Omental fat pad (tissue), 4 donors: ENCODE measurements around the gene SF1. TPM values are rescaled to one million over a fixed set of nuclear protein-coding genes. Genes with fewer than 3 reads are reported as not detected.

Experiments
- ATAC-seq: fragments of 150-250 bp; one replicate; pipeline ENCODE4 v1.9.1; 2016; ENCODE audit warnings: mild to moderate bottlenecking, moderate library complexity; ENCODE audit not compliant: low FRiP score
- DNase-seq: peaks from one replicate; pipeline ENCODE4 v3.0.0-alpha.2; 2019; ENCODE audit warnings: low spot score
- total RNA-seq, 4 donors: library from RNA; depleted of rRNA; stranded (reverse); fragments of >200 nt; gene quantifications; one replicate each; pipeline ENCODE4 v1.1.0, GENCODE V29; 2016
- TF ChIP-seq, protein P1 (sequence below), 3 donors: fragments of 450-650 bp; IDR thresholded peaks; one replicate each; pipeline ENCODE4 v1.5.1; 2016 to 2017; ENCODE audit warnings: antibody characterized with exemption in 3 of 3, mild to moderate bottlenecking in 3 of 3, moderate library complexity in 2 of 3

Gene SF1
- total RNA-seq, 4 donors from 2014 or later = 209 to 411 (median 320) TPM

DNA sequence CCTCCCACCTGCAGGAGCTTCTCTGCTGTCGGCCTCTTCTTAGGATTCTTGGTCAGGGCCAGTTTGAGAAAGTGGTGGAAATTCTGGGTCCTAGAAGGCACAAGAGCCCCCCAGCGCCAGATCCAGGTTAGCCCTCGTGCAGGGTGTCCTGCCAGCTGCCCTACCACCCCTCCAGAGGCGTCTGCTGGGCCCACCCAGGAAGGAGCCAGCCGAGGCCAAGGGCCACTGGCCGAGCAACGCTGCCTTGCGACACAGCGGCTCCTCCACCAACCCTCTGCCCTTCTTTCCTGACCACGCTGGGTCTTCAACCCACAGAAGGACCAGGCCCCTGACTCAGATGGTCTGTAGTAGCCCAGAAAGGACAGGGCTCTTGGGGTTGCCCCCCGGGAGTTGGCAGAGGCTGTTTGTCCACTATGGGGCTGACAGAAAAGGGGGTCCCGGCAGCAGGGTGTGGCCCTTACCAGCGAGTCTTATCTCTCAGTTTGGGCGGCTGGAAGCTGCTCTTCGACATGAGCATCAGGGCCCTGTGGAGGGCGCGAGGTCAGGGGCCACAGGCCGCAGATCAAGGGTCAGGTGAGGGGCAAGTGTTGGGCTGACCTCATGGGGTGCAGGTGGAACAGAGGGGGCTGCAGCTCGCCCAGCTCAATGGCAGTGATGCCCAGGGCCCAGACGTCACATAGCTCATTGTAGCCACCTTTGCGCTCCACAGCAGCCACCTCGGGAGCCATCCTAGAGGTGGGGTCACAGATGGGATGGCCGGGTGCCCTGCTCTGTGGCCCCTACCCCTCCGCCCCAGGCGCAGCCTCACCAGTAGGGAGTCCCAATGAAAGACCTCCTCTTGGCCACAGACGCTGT lies 22.2 kb upstream of the SF1 start:
- ATAC-seq = no peak
- no peak for DNase-seq
- TF ChIP-seq, protein P1, sequence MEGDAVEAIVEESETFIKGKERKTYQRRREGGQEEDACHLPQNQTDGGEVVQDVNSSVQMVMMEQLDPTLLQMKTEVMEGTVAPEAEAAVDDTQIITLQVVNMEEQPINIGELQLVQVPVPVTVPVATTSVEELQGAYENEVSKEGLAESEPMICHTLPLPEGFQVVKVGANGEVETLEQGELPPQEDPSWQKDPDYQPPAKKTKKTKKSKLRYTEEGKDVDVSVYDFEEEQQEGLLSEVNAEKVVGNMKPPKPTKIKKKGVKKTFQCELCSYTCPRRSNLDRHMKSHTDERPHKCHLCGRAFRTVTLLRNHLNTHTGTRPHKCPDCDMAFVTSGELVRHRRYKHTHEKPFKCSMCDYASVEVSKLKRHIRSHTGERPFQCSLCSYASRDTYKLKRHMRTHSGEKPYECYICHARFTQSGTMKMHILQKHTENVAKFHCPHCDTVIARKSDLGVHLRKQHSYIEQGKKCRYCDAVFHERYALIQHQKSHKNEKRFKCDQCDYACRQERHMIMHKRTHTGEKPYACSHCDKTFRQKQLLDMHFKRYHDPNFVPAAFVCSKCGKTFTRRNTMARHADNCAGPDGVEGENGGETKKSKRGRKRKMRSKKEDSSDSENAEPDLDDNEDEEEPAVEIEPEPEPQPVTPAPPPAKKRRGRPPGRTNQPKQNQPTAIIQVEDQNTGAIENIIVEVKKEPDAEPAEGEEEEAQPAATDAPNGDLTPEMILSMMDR (IDR thresholded peaks at IDR 0.05) = no peak

DNA sequence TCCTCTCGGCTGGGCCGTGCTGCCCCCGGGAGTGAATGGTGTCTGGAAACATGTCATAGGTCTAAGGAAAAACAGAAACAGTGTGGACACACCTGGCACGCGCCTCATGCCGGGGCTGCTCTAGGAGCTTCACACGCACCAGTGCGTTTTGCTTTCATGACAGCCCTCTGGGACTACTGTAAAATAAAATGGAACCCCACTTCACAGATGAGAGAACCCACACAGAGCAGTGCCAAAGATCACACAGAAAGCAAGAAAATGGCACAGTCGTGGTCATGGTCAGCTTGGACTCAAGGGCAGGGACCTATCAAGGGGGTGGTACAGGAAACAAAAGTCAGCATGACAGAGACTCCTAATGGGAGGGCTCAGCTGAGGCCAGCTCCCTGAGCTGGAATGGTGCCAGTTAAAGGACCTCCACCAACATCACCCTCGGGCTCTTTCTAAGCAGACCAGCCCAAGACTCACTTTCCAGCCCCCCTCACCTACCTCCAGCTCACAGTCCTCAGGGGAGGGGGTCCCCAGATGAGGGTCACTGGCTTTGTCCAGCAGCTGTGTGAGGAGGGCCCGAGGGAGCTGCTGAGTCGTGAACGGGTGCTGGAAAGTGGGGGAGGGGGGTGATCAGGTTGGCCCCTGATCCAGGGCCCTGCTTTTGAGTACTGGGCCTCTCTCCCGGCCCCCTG lies 21.4 kb upstream of the SF1 start:
- TF ChIP-seq, protein P1 (IDR thresholded peaks at IDR 0.05) = no peak
- DNase-seq (no peak), ATAC-seq (no peak)

DNA sequence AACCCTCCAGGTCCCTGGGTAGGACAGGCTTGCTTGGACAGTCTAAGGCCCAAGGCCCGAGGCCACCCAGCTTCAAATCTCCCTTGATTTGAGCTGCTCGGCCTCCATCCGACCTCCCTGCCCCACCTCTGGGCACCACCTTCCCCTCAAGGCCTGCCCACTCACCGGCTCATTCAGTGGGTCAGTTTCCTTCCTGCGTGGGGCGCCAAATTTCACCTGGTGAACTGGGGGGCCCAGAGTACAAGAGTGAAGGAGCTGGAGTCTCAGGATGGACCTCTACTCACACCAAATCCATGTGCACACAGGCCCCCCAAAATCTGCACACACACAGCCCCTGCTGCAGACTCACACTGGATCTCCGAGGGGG lies 20.9 kb upstream of the SF1 start:
- ATAC-seq (no peak), DNase-seq (no peak)
- TF ChIP-seq, protein P1 (IDR thresholded peaks at IDR 0.05) = no peak

DNA sequence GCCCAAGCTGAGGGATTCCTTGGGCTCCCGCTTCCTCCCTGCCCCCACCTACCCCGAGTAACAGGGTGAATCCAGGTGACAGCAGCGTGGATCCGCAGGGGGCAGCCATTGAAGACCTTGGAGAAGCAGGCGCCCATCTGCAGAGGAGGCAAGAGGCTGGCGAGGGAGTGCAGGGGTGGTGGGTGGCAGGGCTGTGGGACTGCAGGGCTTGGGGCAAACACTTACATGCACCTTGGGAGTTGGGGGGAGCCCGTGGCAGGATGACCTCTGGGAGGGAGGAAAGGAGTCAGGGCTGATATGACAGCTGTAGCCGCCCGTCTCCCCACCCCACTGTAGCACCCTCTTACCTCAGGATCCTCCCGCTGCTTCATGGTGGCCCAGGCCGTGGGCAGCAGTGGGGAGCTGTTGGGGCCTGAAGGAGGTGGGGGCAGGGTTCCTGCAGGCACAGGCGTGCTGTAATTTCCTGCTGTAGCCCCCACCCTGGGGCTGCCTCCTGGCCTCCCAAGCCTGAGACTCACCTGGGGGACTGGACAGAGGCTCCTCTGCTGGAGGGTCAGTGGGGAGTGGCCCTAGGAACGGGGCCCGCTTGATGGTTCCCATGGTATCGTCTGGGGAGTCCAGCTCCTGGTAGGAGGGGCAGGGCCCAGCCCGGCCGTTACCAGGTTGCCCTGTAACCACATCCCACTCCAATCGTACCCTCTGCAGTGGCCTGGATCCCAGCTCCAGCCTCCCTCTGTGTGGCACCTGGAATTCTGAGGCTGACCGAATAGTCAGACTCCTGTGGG lies 18.6 kb upstream of the SF1 start:
- no peak for ATAC-seq
- no peak for DNase-seq
- TF ChIP-seq, protein P1 (IDR thresholded peaks at IDR 0.05) = no peak

DNA sequence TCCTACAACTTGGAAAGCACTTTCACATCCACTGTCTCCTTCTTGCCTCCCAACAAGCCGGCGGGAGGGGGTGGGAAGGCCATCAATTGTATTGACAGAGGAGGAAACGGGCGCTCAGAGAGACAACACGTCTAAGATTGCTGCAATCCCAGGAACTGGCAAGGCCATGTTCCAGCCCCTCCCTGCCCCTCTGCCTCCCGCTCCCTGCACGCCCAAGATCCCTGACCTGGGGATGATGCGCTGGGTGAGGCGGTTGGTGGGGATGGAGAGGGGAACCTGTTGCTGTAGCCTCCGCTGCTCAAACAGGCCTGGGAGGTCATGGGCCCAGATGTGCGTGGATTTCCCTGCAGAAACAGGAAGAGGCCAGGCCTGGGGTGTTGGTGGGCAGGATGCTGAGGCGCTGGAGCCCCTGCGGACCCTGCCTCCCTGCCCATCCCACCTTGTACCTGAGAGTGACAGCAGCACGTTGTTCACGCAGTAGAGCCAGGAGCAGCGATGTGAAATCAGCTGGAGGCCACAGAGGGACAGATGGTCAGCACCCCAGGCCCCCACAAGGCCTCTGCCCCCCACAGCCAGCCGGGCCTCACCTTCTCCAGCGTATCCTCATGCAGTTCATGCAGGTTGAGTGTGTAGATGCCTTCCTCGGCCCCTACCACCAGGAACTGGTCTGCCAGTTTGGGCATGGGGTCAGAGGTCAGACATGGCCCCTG lies 17.9 kb upstream of the SF1 start:
- ATAC-seq (no peak), DNase-seq (no peak)
- TF ChIP-seq, protein P1 (IDR thresholded peaks at IDR 0.05) = no peak

DNA sequence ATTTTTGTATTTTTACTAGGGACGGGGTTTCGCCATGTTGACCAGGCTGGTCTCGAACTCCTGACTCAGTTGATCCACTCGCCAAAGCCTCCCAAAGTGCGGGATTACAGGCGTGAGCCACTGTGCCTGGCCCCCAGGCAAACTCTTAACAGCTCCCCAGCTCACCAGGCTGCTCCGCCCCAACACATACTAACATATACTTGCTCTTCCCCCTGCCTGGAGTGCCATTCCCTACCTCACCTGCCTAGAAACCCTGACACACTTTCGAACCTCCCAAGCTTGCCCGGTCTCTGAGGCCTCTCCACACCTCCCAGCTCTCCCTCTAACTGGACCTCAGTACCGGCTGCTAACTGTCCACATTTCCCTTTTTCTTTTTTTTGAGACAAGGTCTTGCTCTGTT lies 16.2 kb upstream of the SF1 start:
- DNase-seq (no peak), ATAC-seq (no peak)
- TF ChIP-seq, protein P1 (IDR thresholded peaks at IDR 0.05) = no peak
